HEK293 (cell line): ENCODE results near the gene POLD4.

Experiments
- CTCF ChIA-PET: fragments of 350-600 bp; formaldehyde crosslinking; extraction: SDS; loops from one replicate; lab custom pipeline; 2021; ENCODE audit warnings: antibody characterized with exemption; lab: Yijun Ruan, JAX
- POLR2A ChIA-PET: fragments of 300-600 bp; formaldehyde crosslinking; extraction: SDS; loops from one replicate; lab custom pipeline; 2020; ENCODE audit warnings: antibody characterized with exemption, inconsistent platforms; lab: Yijun Ruan, JAX
- H3K27ac ChIP-seq: fragments of 200-500 bp; sonication (Bioruptor generic); 2 replicates; pipeline ENCODE4 v1.5.1; 2014; ENCODE audit warnings: low read depth, low read length, control low read depth, inconsistent platforms; ENCODE audit errors: extremely low read depth
- H3K36me3 ChIP-seq, 2 experiments: fragments of 200-500 bp in 1 of 2; sonication (Bioruptor generic) in 1 of 2; 1 replicate in 1 of 2; 2 replicates in 1 of 2; pipeline ENCODE4 v1.5.1; 2014 to 2017; ENCODE audit warnings: inconsistent platforms in 2 of 2, low read length in 2 of 2; ENCODE audit not compliant: control insufficient read depth in 2 of 2, insufficient read depth in 1 of 2
- H3K4me1 ChIP-seq: fragments of 200-500 bp; sonication (Bioruptor generic); 2 replicates; pipeline ENCODE4 v1.5.1; 2014; ENCODE audit warnings: mild to moderate bottlenecking, low read length, inconsistent platforms; ENCODE audit not compliant: control insufficient read depth, insufficient read depth
- H3K4me3 ChIP-seq: 2 replicates; pipeline ENCODE4 v1.5.1; 2011; ENCODE audit warnings: low read depth, mild to moderate bottlenecking, control low read depth, low read length, moderate library complexity
- H3K9me3 ChIP-seq: fragments of 200-500 bp; sonication (Bioruptor generic); 2 replicates; pipeline ENCODE4 v1.5.1; 2014; ENCODE audit warnings: low read depth, low read length, inconsistent platforms; ENCODE audit not compliant: control insufficient read depth, insufficient read depth
- EGR2 ChIP-seq: fragments of 450-650 bp; formaldehyde crosslinking; IDR thresholded peaks from 2 replicates; pipeline ENCODE4 v1.5.1; 2016; ENCODE audit warnings: low read depth, missing biosample characterization, missing genetic modification characterization
- TF ChIP-seq, protein P1 (sequence below): fragments of 450-650 bp; formaldehyde crosslinking; IDR thresholded peaks from 2 replicates; pipeline ENCODE4 v1.5.1; 2016; ENCODE audit warnings: missing biosample characterization, missing genetic modification characterization

POLD4 gene

DNA sequence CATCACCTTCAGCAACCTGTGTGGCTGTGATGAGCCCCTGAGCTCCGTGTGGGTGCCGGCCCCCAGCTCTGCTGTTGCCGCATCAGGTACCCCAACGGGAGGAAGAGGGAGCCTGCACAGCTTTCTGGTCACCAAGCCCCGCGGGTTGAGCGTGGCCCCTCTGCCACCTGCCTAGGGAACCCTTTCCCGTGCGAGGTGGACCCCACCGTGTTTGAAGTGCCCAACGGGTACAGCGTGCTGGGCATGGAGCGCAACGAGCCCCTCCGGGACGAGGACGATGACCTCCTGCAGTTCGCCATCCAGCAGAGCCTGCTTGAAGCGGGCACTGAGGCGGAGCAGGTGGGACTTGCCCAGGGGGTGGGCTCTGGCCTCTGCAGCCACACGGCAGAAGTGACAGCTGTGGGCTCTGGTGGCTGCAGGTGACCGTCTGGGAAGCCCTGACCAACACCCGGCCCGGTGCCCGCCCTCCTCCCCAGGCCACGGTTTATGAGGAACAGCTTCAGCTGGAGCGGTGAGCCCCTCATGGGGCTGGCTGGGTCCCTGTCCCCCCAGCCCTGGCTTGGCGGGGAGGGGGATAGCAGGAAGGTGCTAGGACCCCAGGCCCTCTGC, 51.9 kb downstream of the POLD4 start:
- CTCF ChIA-PET = interaction anchor here (3.4 kb wide), 1 partner anchor 16 kb away, joined by 17 read pairs; no protein-coding TSS in a partner anchor
- no peak overlapping the region for H3K4me3 ChIP-seq
- H3K36me3 ChIP-seq = peaks cover 2 to 42% of the 10 kb centered on the region in 2 experiments; a peak in 2 of 3 replicates
- POLR2A ChIA-PET = interaction anchor here (3.7 kb wide), 1 partner anchor 12 kb away, joined by 17 read pairs; the partner anchor contains the start of gene ANKRD13D
- no peaks in the 10 kb centered on the region for H3K4me1 ChIP-seq
- H3K9me3 ChIP-seq = no peaks in the 10 kb centered on the region
- TF ChIP-seq EGR2 (tag by site-specific recombination) = no peak
- TF ChIP-seq, protein P1, sequence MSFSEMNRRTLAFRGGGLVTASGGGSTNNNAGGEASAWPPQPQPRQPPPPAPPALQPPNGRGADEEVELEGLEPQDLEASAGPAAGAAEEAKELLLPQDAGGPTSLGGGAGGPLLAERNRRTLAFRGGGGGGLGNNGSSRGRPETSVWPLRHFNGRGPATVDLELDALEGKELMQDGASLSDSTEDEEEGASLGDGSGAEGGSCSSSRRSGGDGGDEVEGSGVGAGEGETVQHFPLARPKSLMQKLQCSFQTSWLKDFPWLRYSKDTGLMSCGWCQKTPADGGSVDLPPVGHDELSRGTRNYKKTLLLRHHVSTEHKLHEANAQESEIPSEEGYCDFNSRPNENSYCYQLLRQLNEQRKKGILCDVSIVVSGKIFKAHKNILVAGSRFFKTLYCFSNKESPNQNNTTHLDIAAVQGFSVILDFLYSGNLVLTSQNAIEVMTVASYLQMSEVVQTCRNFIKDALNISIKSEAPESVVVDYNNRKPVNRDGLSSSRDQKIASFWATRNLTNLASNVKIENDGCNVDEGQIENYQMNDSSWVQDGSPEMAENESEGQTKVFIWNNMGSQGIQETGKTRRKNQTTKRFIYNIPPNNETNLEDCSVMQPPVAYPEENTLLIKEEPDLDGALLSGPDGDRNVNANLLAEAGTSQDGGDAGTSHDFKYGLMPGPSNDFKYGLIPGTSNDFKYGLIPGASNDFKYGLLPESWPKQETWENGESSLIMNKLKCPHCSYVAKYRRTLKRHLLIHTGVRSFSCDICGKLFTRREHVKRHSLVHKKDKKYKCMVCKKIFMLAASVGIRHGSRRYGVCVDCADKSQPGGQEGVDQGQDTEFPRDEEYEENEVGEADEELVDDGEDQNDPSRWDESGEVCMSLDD (tag by site-specific recombination) = 0 out of 2 replicates have a peak, but pooled peaks have one; percentile 17
- H3K27ac ChIP-seq = no peak overlapping the region
